ENCODE data around the gene ANTKMT. TPM values are rescaled to one million over a fixed set of nuclear protein-coding genes. Genes with fewer than 3 reads are reported as not detected.

The ANTKMT gene
- polyA plus RNA-seq, 3 donors, result 8.4 to 11.0 (median 10.2) TPM

Other genes starting within 250 kb of the ANTKMT start
- 10 to 100 TPM; 18.2 to 19.8 (median 18.2) TPM for gene CAPN15, start 193.4 kb upstream of the ANTKMT start, polyA plus RNA-seq (ENCODE audit: insufficient read length in 3 of 3)
- gene PRR35, start 160.8 kb upstream of the ANTKMT start, polyA plus RNA-seq (ENCODE audit: insufficient read length in 3 of 3), result 1 to 10 TPM; 7.4 to 8.6 (median 7.5) TPM
- gene NHLRC4, start 154.1 kb upstream of the ANTKMT start, polyA plus RNA-seq (ENCODE audit: insufficient read length in 3 of 3), result 1 to 10 TPM; 6.4 to 6.9 (median 6.6) TPM
- 10 to 100 TPM; 49.8 to 55.6 (median 50.4) TPM for gene PIGQ, start 151.2 kb upstream of the ANTKMT start, polyA plus RNA-seq (ENCODE audit: insufficient read length in 3 of 3)
- 10 to 100 TPM; 12.7 to 16.6 (median 14.4) TPM for gene RAB40C, start 131.1 kb upstream of the ANTKMT start, polyA plus RNA-seq (ENCODE audit: insufficient read length in 3 of 3)
- gene WFIKKN1, start 90.2 kb upstream of the ANTKMT start, polyA plus RNA-seq (ENCODE audit: insufficient read length in 3 of 3), result 1 to 10 TPM in 1 of 3 donors, under 1 TPM in 2; 0.82 to 1.2 (median 0.94) TPM
- gene METTL26, start 84.8 kb upstream of the ANTKMT start, polyA plus RNA-seq (ENCODE audit: insufficient read length in 3 of 3), result 10 to 100 TPM; 34.8 to 45.2 (median 42.0) TPM
- 10 to 100 TPM; 11.1 to 15.5 (median 12.5) TPM for gene MCRIP2, start 79.3 kb upstream of the ANTKMT start, polyA plus RNA-seq (ENCODE audit: insufficient read length in 3 of 3)
- gene WDR90, start 71.8 kb upstream of the ANTKMT start, polyA plus RNA-seq (ENCODE audit: insufficient read length in 3 of 3), result 10 to 100 TPM; 22.4 to 27.5 (median 22.8) TPM
- gene RHOT2, start 53.0 kb upstream of the ANTKMT start, polyA plus RNA-seq (ENCODE audit: insufficient read length in 3 of 3), result 10 to 100 TPM; 58.2 to 68.2 (median 60.6) TPM
- 1 to 10 TPM in 2 of 3 donors, under 1 TPM in 1; 0.58 to 1.5 (median 1.1) TPM for gene RHBDL1, start 45.5 kb upstream of the ANTKMT start, polyA plus RNA-seq (ENCODE audit: insufficient read length in 3 of 3)
- 100 to 1,000 TPM; 117 to 125 (median 120) TPM for gene STUB1, start 40.7 kb upstream of the ANTKMT start, polyA plus RNA-seq (ENCODE audit: insufficient read length in 3 of 3)
- 10 to 100 TPM; 56.0 to 68.0 (median 65.2) TPM for gene JMJD8, start 36.8 kb upstream of the ANTKMT start, polyA plus RNA-seq (ENCODE audit: insufficient read length in 3 of 3)
- gene WDR24, start 30.7 kb upstream of the ANTKMT start, polyA plus RNA-seq (ENCODE audit: insufficient read length in 3 of 3), result 10 to 100 TPM in 1 of 3 donors, 1 to 10 TPM in 2; 9.2 to 10.2 (median 9.5) TPM
- 1 to 10 TPM in 2 of 3 donors, under 1 TPM in 1; 0.96 to 1.8 (median 1.1) TPM for gene FBXL16, start 15.3 kb upstream of the ANTKMT start, polyA plus RNA-seq (ENCODE audit: insufficient read length in 3 of 3)
- 1 to 10 TPM; 4.5 to 6.0 (median 5.2) TPM for gene METRN, start 6.0 kb upstream of the ANTKMT start, polyA plus RNA-seq (ENCODE audit: insufficient read length in 3 of 3)
- 1 to 10 TPM in 2 of 3 donors, under 1 TPM in 1; 0.74 to 1.3 (median 1.2) TPM for gene CCDC78, start 5.3 kb downstream of the ANTKMT start, polyA plus RNA-seq (ENCODE audit: insufficient read length in 3 of 3)
- gene HAGHL, start 6.0 kb downstream of the ANTKMT start, polyA plus RNA-seq (ENCODE audit: insufficient read length in 3 of 3), result 1 to 10 TPM; 3.4 to 4.0 (median 3.8) TPM
- 10 to 100 TPM; 18.9 to 23.4 (median 22.8) TPM for gene CIAO3, start 19.9 kb downstream of the ANTKMT start, polyA plus RNA-seq (ENCODE audit: insufficient read length in 3 of 3)
- 10 to 100 TPM; 12.1 to 24.9 (median 13.8) TPM for gene MSLN, start 39.6 kb downstream of the ANTKMT start, polyA plus RNA-seq (ENCODE audit: insufficient read length in 3 of 3)
- 10 to 100 TPM; 10.1 to 11.0 (median 10.4) TPM for gene RPUSD1, start 67.2 kb downstream of the ANTKMT start, polyA plus RNA-seq (ENCODE audit: insufficient read length in 3 of 3)
- 10 to 100 TPM; 16.0 to 21.1 (median 16.5) TPM for gene CHTF18, start 67.5 kb downstream of the ANTKMT start, polyA plus RNA-seq (ENCODE audit: insufficient read length in 3 of 3)
- gene GNG13, start 79.6 kb downstream of the ANTKMT start, polyA plus RNA-seq (ENCODE audit: insufficient read length in 3 of 3), result under 1 TPM in 2 of 3 donors, not detected in 1; 0.12 to 0.31 TPM
- 10 to 100 TPM; 13.8 to 16.3 (median 13.9) TPM for gene LMF1, start 249.8 kb downstream of the ANTKMT start, polyA plus RNA-seq (ENCODE audit: insufficient read length in 3 of 3)

Measured in right renal cortex interstitium (tissue), 3 donors.